ENCODE measurements around the gene MINDY3. TPM values are rescaled to one million over a fixed set of nuclear protein-coding genes. Genes with fewer than 3 reads are reported as not detected.

MINDY3 gene
- total RNA-seq, 1 experiment from 2014 or later = 14.9 TPM

- Histone ChIP-seq H4K91ac (ENCODE audit: insufficient read length, low read depth, low read length) (no peak overlapping the region), H3T11ph (ENCODE audit: low read length) (no peak overlapping the region)
- no peak for DNase-seq
Observed at GRCh38 chr10:15864419-15864818, 4.1 kb upstream of the MINDY3 start.

More at GRCh38 chr10:15864419-15864818, 4.1 kb upstream of the MINDY3 start:
- Histone ChIP-seq H3K27me3 (ENCODE audit: insufficient read depth, low read length) (peaks cover 3% of the 10 kb centered on the region; the same call in 1 of the 2 replicates), H4K8ac (replicated peaks; ENCODE audit: insufficient read length, low read depth, low read length) (no peak overlapping the region), H2BK5ac (ENCODE audit: insufficient read length, low read length) (no peak overlapping the region), H2BK12ac (ENCODE audit: insufficient read length, low read depth, low read length) (no peak overlapping the region), H2BK15ac (ENCODE audit: low read depth, low read length) (no peak overlapping the region), H3K14ac (ENCODE audit: insufficient read depth, low read length) (no peak overlapping the region), H4K5ac (ENCODE audit: insufficient read length, low read depth, low read length) (no peak overlapping the region), H3K9ac (ENCODE audit: extremely low read depth, insufficient read length, low read length) (no peak overlapping the region), H3K4me1 (ENCODE audit: insufficient read depth, low read length) (no peaks in the 10 kb centered on the region), H3K27ac (ENCODE audit: insufficient read length, low read depth, low read length) (no peak overlapping the region), H3K18ac (ENCODE audit: insufficient read length, low read depth, low read length) (no peak overlapping the region), H2BK20ac (ENCODE audit: low read depth, low read length, poor library complexity, severe bottlenecking) (no peak overlapping the region), H3K79me2 (ENCODE audit: insufficient read depth, low read length) (no peaks in the 10 kb centered on the region), H3K79me1 (ENCODE audit: insufficient read depth, low read depth, low read length, poor library complexity, severe bottlenecking) (no peaks in the 10 kb centered on the region), H3K9me3 (ENCODE audit: control insufficient read depth, low read depth, low read length) (no peaks in the 10 kb centered on the region), H3K23me2 (ENCODE audit: insufficient read length, low read depth, low read length, poor library complexity, severe bottlenecking) (peaks cover 3% of the 10 kb centered on the region), H3K4ac (ENCODE audit: low read depth, low read length) (no peak overlapping the region), H3K23ac (ENCODE audit: insufficient read length, low read depth, low read length) (no peak overlapping the region), H2AK5ac (ENCODE audit: insufficient read length, low read length) (no peak overlapping the region), H3K56ac (ENCODE audit: insufficient read length, low read depth, low read length) (no peak overlapping the region), H2BK120ac (ENCODE audit: low read depth, low read length, poor library complexity, severe bottlenecking) (no peak overlapping the region), H4K20me1 (ENCODE audit: control insufficient read depth, insufficient read depth, insufficient read length) (no peaks in the 10 kb centered on the region), H2AFZ (ENCODE audit: low read length) (no peak overlapping the region), H3K4me2 (ENCODE audit: insufficient read depth, insufficient read length, low read length) (no peak overlapping the region)
- no peak for TF ChIP-seq CTCF (conservative IDR thresholded peaks at IDR 0.05)
- Mint-ChIP-seq H3K36me3 (ENCODE audit: insufficient read depth in 1 of 3, low read depth in 3 of 3) (peaks cover 0 to 7% (median 0%) of the 10 kb centered on the region in 3 experiments; a peak in 1 of 7 replicates), H3K27me3 (ENCODE audit: low read depth) (peaks cover 81% of the 10 kb centered on the region), H3K4me1 (peaks cover 3 to 5% of the 10 kb centered on the region in 2 experiments), H3K4me3 (no peak overlapping the region), H3K9me3 (peaks cover 0 to 9% of the 10 kb centered on the region in 2 experiments; a peak in 1 of 5 replicates), H3K27ac (no peak overlapping the region)
- 100% methylated on average over 2 of the region's 2 CpGs for WGBS (ENCODE audit: extremely low coverage, insufficient read length, low lambda C conversion rate)
